ENCODE results near the gene ELAC2.

ELAC2 gene

GRCh38 chr17:12947047-12947446 is 70.8 kb downstream of the ELAC2 start:
- no peak for DNase-seq
